Hepatocyte (in vitro differentiated cells): ENCODE results near the gene GSN. TPM values are rescaled to one million over a fixed set of nuclear protein-coding genes. Genes with fewer than 3 reads are reported as not detected.

Experiments
- DNase-seq: peaks from one replicate; pipeline ENCODE4 v3.0.0-alpha.2; 2016; ENCODE audit warnings: low spot score
- H2AFZ ChIP-seq: fragments of 200-600 bp; sonication (generic); 2 replicates; pipeline ENCODE4 v1.6.0; 2016; ENCODE audit warnings: antibody characterized with exemption, mild to moderate bottlenecking
- H3K27ac ChIP-seq: fragments of 200-600 bp; sonication (generic); 2 replicates; pipeline ENCODE4 v1.5.1; 2016; ENCODE audit warnings: mild to moderate bottlenecking
- H3K27me3 ChIP-seq: fragments of 200-600 bp; sonication (generic); 2 replicates; pipeline ENCODE4 v1.6.1; 2016
- H3K36me3 ChIP-seq: fragments of 200-600 bp; sonication (generic); replicated peaks from 2 replicates; pipeline ENCODE4 v1.5.1; 2016; ENCODE audit warnings: low read depth; ENCODE audit not compliant: insufficient read depth
- H3K4me1 ChIP-seq: fragments of 200-600 bp; sonication (generic); 2 replicates; pipeline ENCODE4 v1.5.1; 2016; ENCODE audit warnings: mild to moderate bottlenecking, moderate library complexity; ENCODE audit not compliant: insufficient read depth
- H3K4me2 ChIP-seq: fragments of 200-600 bp; sonication (generic); 2 replicates; pipeline ENCODE4 v1.6.0; 2016
- H3K4me3 ChIP-seq: fragments of 200-600 bp; sonication (generic); 2 replicates; pipeline ENCODE4 v1.5.1; 2016; ENCODE audit warnings: mild to moderate bottlenecking
- H3K79me2 ChIP-seq: fragments of 200-600 bp; sonication (generic); 2 replicates; pipeline ENCODE4 v1.6.0; 2017; ENCODE audit warnings: mild to moderate bottlenecking
- H3K9me2 ChIP-seq: fragments of 200-600 bp; sonication (generic); replicated peaks from 2 replicates; pipeline ENCODE4 v1.6.0; 2017; ENCODE audit warnings: mild to moderate bottlenecking; ENCODE audit not compliant: insufficient read depth
- H3K9me3 ChIP-seq: fragments of 200-600 bp; sonication (generic); 2 replicates; pipeline ENCODE4 v1.5.1; 2016; ENCODE audit warnings: low read depth, mild to moderate bottlenecking
- H4K20me1 ChIP-seq: fragments of 200-600 bp; sonication (generic); 2 replicates; pipeline ENCODE4 v1.6.0; 2016; ENCODE audit warnings: mild to moderate bottlenecking; ENCODE audit not compliant: insufficient read depth, poor library complexity, severe bottlenecking
- CTCF ChIP-seq: fragments of 200-600 bp; sonication (generic); IDR thresholded peaks from 2 replicates; pipeline ENCODE4 v1.5.1; 2016; ENCODE audit warnings: antibody characterized with exemption, mild to moderate bottlenecking; ENCODE audit not compliant: poor library complexity
- EZH2 ChIP-seq: fragments of 200-600 bp; sonication (generic); IDR thresholded peaks from 2 replicates; pipeline ENCODE4 v1.6.1; 2016; ENCODE audit warnings: antibody characterized with exemption, mild to moderate bottlenecking, borderline replicate concordance
- EZH2phosphoT487 ChIP-seq: fragments of 200-600 bp; sonication (generic); IDR thresholded peaks from one replicate; pipeline ENCODE4 v1.6.1; 2018; ENCODE audit warnings: antibody characterized with exemption, mild to moderate bottlenecking, low read depth, moderate library complexity; ENCODE audit not compliant: unreplicated experiment, severe bottlenecking
- WGBS: methylation state at CpG from one replicate; pipeline ENCODE4 v1.1.6; 2016; ENCODE audit warnings: low lambda C conversion rate; ENCODE audit errors: missing lambda C conversion rate; 5-methylcytosine and 5-hydroxymethylcytosine counted together
- polyA plus RNA-seq: library from polyadenylated mRNA; unstranded; fragments of >200 nt; fragmentation: Nextera tagmentation; extraction: Ambion mirVana; gene quantifications from 2 replicates; pipeline ENCODE4 v1.2.1, GENCODE V29; 2016
- total RNA-seq: library from RNA; depleted of rRNA; stranded (reverse); fragments of >200 nt; gene quantifications from 2 replicates; pipeline ENCODE4 v1.2.3, GENCODE V29; 2014

The GSN gene
- total and polyA plus RNA-seq, 2 experiments from 2014 or later: 396 to 404 TPM

DNA sequence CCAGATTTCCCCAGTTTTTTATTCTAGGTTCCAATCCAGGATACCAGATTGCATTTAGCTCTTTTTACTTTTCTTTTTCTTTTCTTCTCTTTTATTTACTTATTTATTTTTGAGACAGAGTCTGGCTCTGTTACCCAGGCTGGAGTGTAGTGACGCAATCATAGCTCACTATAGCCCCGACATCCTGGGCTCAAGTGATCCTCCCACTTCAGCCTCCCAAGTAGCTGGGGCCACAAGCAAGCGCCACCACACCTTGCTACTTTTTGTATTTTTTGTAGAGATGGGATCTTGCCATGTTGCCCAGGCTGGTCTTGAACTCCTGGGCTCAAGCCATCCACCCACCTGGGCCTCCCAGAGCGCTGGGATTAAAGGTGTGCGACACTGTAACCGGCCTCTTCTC lies 48.4 kb downstream of the GSN start:
- 96% methylated on average over 6 of the region's 6 CpGs for WGBS
- TF ChIP-seq EZH2phosphoT487 (no peak), CTCF (no peak), EZH2 (no peak)
- Histone ChIP-seq H3K9me2 (no peaks in the 10 kb centered on the region), H3K27me3 (no peaks in the 10 kb centered on the region), H3K79me2 (no peaks in the 10 kb centered on the region), H3K36me3 (no peaks in the 10 kb centered on the region), H3K9me3 (no peaks in the 10 kb centered on the region), H3K27ac (no peak overlapping the region), H3K4me3 (no peak overlapping the region), H3K4me1 (no peaks in the 10 kb centered on the region), H4K20me1 (no peaks in the 10 kb centered on the region), H3K4me2 (no peak overlapping the region), H2AFZ (no peak overlapping the region)
- DNase-seq: no peak

- Histone ChIP-seq H3K79me2 (no peaks in the 10 kb centered on the region), H2AFZ (no peak overlapping the region), H3K9me2 (no peaks in the 10 kb centered on the region), H3K4me1 (no peaks in the 10 kb centered on the region), H3K4me2 (no peak overlapping the region), H3K4me3 (no peak overlapping the region), H3K36me3 (no peaks in the 10 kb centered on the region), H3K27ac (no peak overlapping the region), H3K27me3 (no peaks in the 10 kb centered on the region), H4K20me1 (no peaks in the 10 kb centered on the region), H3K9me3 (no peaks in the 10 kb centered on the region)
- 95% methylated on average over 11 of the region's 11 CpGs for WGBS
- DNase-seq: no peak
- no peak for TF ChIP-seq EZH2
- TF ChIP-seq CTCF: no peak
- TF ChIP-seq EZH2phosphoT487: no peak
These were observed 49.0 kb downstream of the GSN start for GRCh38 chr9:121316852-121317373.

DNA sequence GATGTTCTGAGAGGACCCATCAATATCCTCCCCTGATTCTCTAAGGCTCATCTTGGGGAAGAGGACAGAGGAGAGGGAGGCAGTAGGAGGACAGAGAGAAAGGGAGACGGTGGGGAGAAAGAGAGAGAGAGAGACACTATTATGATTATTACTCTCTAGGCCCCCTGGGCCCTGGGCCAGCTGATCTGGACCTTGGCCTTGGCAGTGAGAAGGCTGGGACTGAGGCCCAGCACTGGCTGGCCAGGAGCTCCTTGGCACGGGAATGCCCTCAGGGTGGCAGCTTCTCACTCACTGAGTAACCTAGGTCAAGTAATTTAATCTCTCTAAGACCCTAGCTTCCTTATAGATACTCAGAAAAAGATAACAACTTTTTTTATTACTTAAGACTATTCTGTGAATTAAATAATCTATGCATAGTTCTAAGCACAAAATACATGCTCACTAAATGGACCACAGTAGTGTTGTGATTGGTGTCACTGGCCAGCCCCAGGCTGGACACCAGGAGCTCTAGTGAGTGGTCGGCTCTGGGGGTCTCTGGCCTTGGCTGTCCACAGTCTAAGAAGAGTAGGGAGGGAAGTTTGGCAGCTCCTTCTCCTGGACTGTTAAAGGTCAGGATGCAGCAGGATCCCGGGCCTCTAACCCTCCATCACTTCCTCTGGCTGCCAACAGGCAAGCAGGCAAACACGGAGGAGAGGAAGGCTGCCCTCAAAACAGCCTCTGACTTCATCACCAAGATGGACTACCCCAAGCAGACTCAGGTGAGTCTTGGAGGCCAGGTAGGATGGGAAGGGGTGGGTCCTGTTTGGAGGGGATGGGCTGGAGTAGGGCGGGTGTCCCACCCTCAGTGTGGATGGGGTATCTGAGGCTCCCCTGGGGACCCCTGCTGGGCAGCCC lies 50.0 kb downstream of the GSN start:
- Histone ChIP-seq H3K9me3 (no peaks in the 10 kb centered on the region), H2AFZ (no peak overlapping the region), H3K4me1 (peaks cover 5% of the 10 kb centered on the region), H4K20me1 (no peaks in the 10 kb centered on the region), H3K4me3 (no peak overlapping the region), H3K27ac (no peak overlapping the region), H3K27me3 (no peaks in the 10 kb centered on the region), H3K36me3 (no peaks in the 10 kb centered on the region), H3K4me2 (no peak overlapping the region), H3K9me2 (no peaks in the 10 kb centered on the region), H3K79me2 (no peaks in the 10 kb centered on the region)
- 90% methylated on average over 6 of the region's 6 CpGs for WGBS
- TF ChIP-seq EZH2 (no peak), EZH2phosphoT487 (no peak), CTCF (no peak)
- DNase-seq: no peak
